GM12878 (cell line): ENCODE results near the gene CLN6. TPM values are rescaled to one million over a fixed set of nuclear protein-coding genes. Genes with fewer than 3 reads are reported as not detected.

Experiments
- ATAC-seq: fragments of 200-7000 bp; cut with Tn5 transposase; 3 replicates; pipeline ENCODE4 v1.9.1; 2020; ENCODE audit warnings: mild to moderate bottlenecking, moderate library complexity
- BruUV-seq: library from RNA; stranded (reverse); fragments of 400-500 nt; replicated peaks from 2 replicates; lab custom pipeline; 2021; lab: Mats Ljungman, UMichigan
- CTCF ChIA-PET: fragments of 300-600 bp; sonication (Branson Sonifier 250); formaldehyde crosslinking; extraction: SDS; loops from one replicate; lab custom pipeline; 2021; ENCODE audit warnings: inconsistent platforms; lab: Yijun Ruan, JAX
- POLR2A ChIA-PET: fragments of 350-600 bp; formaldehyde crosslinking; extraction: SDS; loops from one replicate; lab custom pipeline; 2021; ENCODE audit warnings: inconsistent platforms; lab: Charles Lee
- RAD21 ChIA-PET: fragments of 300-600 bp; sonication (Branson Sonifier 250); formaldehyde crosslinking; loops from one replicate; lab custom pipeline; 2023; ENCODE audit warnings: antibody characterized with exemption; ENCODE audit not compliant: unreplicated experiment; lab: Charles Lee
- SMC1A ChIA-PET: fragments of 300-600 bp; sonication (Branson Sonifier 250); formaldehyde crosslinking; loops from one replicate; lab custom pipeline; 2023; ENCODE audit not compliant: unreplicated experiment, uncharacterized antibody; lab: Charles Lee
- DNase-seq: peaks from one replicate; pipeline ENCODE4 v3.0.0-alpha.2; 2011; ENCODE audit warnings: low read depth, low spot score
- FAIRE-seq: peaks from 3 replicates; lab custom pipeline; 2011; peaks lifted over from hg19 to GRCh38; lab: Jason Lieb, UNC
- H2AFZ ChIP-seq: 2 replicates; pipeline ENCODE4 v1.6.0; 2011; ENCODE audit warnings: low read depth, low read length, control low read depth; ENCODE audit not compliant: control insufficient read depth
- H3K27ac ChIP-seq: 2 replicates; pipeline ENCODE4 v1.5.1; 2011; ENCODE audit warnings: control low read depth; ENCODE audit not compliant: control insufficient read depth, insufficient read depth
- H3K27me3 ChIP-seq, 2 experiments: replicated peaks in 1 of 2; 2 replicates each; pipeline versions ENCODE4 v1.6.0 to v1.6.1; 2011; ENCODE audit warnings: low read length in 1 of 2; ENCODE audit not compliant: control insufficient read depth in 2 of 2, insufficient read depth in 2 of 2
- H3K36me3 ChIP-seq, 2 experiments: 2 replicates each; pipeline ENCODE4 v1.5.1; 2011; ENCODE audit warnings: low read length in 1 of 2; ENCODE audit not compliant: control insufficient read depth in 2 of 2, insufficient read depth in 2 of 2
- H3K4me1 ChIP-seq: 2 replicates; pipeline ENCODE4 v1.6.1; 2011; ENCODE audit warnings: mild to moderate bottlenecking, low read length, moderate library complexity, mixed read lengths; ENCODE audit not compliant: control insufficient read depth, insufficient read depth
- H3K4me2 ChIP-seq: 2 replicates; pipeline ENCODE4 v1.6.0; 2011; ENCODE audit warnings: control low read depth; ENCODE audit not compliant: control insufficient read depth, insufficient read depth
- H3K4me3 ChIP-seq: fragments of 200-600 bp; sonication (generic); 2 replicates; pipeline ENCODE4 v1.5.1; 2016
- H3K79me2 ChIP-seq: 2 replicates; pipeline ENCODE4 v1.6.0; 2011; ENCODE audit warnings: low read length; ENCODE audit not compliant: control insufficient read depth, insufficient read depth
- H3K9ac ChIP-seq: 2 replicates; pipeline ENCODE4 v1.8.0; 2011; ENCODE audit warnings: low read length, control low read depth, mixed read lengths; ENCODE audit not compliant: control insufficient read depth, insufficient read depth
- H3K9me3 ChIP-seq: replicated peaks from 3 replicates; pipeline ENCODE4 v1.5.1; 2011; ENCODE audit warnings: mild to moderate bottlenecking, low read length; ENCODE audit not compliant: control insufficient read depth, insufficient read depth
- H4K20me1 ChIP-seq: 2 replicates; pipeline ENCODE4 v1.6.0; 2011; ENCODE audit not compliant: control insufficient read depth, insufficient read depth
- BRCA1 ChIP-seq: IDR thresholded peaks from 2 replicates; pipeline ENCODE4 v1.6.1; 2011; ENCODE audit warnings: low read depth, low read length, improper control_type of control experiment
- CBX5 ChIP-seq: sonication (generic); IDR thresholded peaks from 2 replicates; pipeline ENCODE4 v1.6.1; 2016; ENCODE audit warnings: low read depth, moderate library complexity, mild to moderate bottlenecking, inconsistent platforms
- EP300 ChIP-seq, 2 experiments: fragments of 150-350 bp in 1 of 2; IDR thresholded peaks; 2 replicates each; pipeline ENCODE4 v1.6.1; 2011 to 2012; ENCODE audit warnings: low read depth in 2 of 2, low read length in 2 of 2, borderline replicate concordance in 1 of 2, improper control_type of control experiment in 1 of 2, inconsistent platforms in 1 of 2; ENCODE audit not compliant: control insufficient read depth in 1 of 2
- JUND ChIP-seq: IDR thresholded peaks from 2 replicates; pipeline ENCODE4 v1.6.1; 2012; ENCODE audit warnings: low read depth, mild to moderate bottlenecking, low read length, improper control_type of control experiment, moderate library complexity
- NFIC ChIP-seq: IDR thresholded peaks from 2 replicates; pipeline ENCODE4 v1.6.1; 2012; ENCODE audit warnings: low read depth, mild to moderate bottlenecking, inconsistent platforms, low read length, moderate library complexity
- POLR2A ChIP-seq: IDR thresholded peaks from 2 replicates; pipeline ENCODE4 v1.6.1; 2011; ENCODE audit warnings: low read depth, mild to moderate bottlenecking, low read length
- POLR2AphosphoS2 ChIP-seq: IDR thresholded peaks from 2 replicates; pipeline ENCODE4 v1.6.1; 2011; ENCODE audit warnings: low read depth, mild to moderate bottlenecking, low read length, improper control_type of control experiment, moderate library complexity
- POLR2AphosphoS5 ChIP-seq: IDR thresholded peaks from 2 replicates; pipeline ENCODE4 v1.6.1; 2011; ENCODE audit warnings: mild to moderate bottlenecking, low read length, inconsistent platforms
- SPI1 ChIP-seq: IDR thresholded peaks from 2 replicates; pipeline ENCODE4 v1.6.1; 2011; ENCODE audit warnings: low read depth, mild to moderate bottlenecking, low read length, moderate library complexity, borderline replicate concordance; ENCODE audit not compliant: insufficient read depth
- SREBF2 ChIP-seq: IDR thresholded peaks from 2 replicates; pipeline ENCODE4 v1.6.1; 2012; ENCODE audit warnings: mild to moderate bottlenecking, low read length
- SUZ12 ChIP-seq: fragments of 200-600 bp; sonication (generic); IDR thresholded peaks from one replicate; pipeline ENCODE4 v1.6.1; 2018; ENCODE audit warnings: antibody characterized with exemption, mild to moderate bottlenecking; ENCODE audit not compliant: unreplicated experiment
- WGBS: methylation state at CpG from one replicate; pipeline ENCODE4 v1.1.6; 2016; ENCODE audit warnings: low lambda C conversion rate; ENCODE audit not compliant: insufficient replicate concordance, insufficient coverage; ENCODE audit errors: missing lambda C conversion rate; 5-methylcytosine and 5-hydroxymethylcytosine counted together
- in situ Hi-C: fragments of 300-500 bp; cut with MboI; formaldehyde crosslinking; loops from 9 replicates; pipeline ENCODE4 v1.14.3; 2018; ENCODE audit warnings: mixed read lengths
- intact Hi-C: fragments of 100-400 bp; cut with micrococcal nuclease; formaldehyde crosslinking; loops from one replicate; pipeline ENCODE4 v1.14.2; 2022; ENCODE audit not compliant: unreplicated experiment
- polyA plus RNA-seq, 11 experiments: library from polyadenylated mRNA; depleted of rRNA in 4 of 11; unstranded in 6 of 11; stranded (reverse) in 5 of 11; fragments of >200 nt; fragmentation: Nextera tagmentation in 4 of 11; fragmentation: Illumina TruSeq in 1 of 11; extraction: Ambion mirVana in 4 of 11; extraction: Trizol in 1 of 11; gene quantifications; 1 replicate in 1 of 11; 2 replicates in 10 of 11; pipeline versions ENCODE4 v1.2.1 to v1.2.3, GENCODE V29; 2011 to 2016; ENCODE audit warnings: inconsistent platforms in 2 of 11, missing spikeins in 2 of 11, low read depth in 1 of 11
- total RNA-seq, 4 experiments: library from RNA; depleted of rRNA in 3 of 4; stranded (reverse); fragments of >200 nt in 3 of 4; fragmentation: Illumina TruSeq in 1 of 4; extraction: Trizol in 1 of 4; gene quantifications; 2 replicates each; pipeline versions ENCODE4 v1.2.1 to v1.2.3, GENCODE V29; 2013 to 2021
- TF ChIP-seq, protein P1 (sequence below), 3 experiments: IDR thresholded peaks in 2 of 3; conservative IDR thresholded peaks in 1 of 3; 2 replicates each; pipeline ENCODE4 v1.5.1; 2011; ENCODE audit warnings: low read depth in 3 of 3, low read length in 3 of 3, mild to moderate bottlenecking in 3 of 3, control low read depth in 2 of 3, moderate library complexity in 2 of 3, inconsistent platforms in 1 of 3, mixed read lengths in 1 of 3; ENCODE audit not compliant: control insufficient read depth in 2 of 3, insufficient read depth in 1 of 3; ENCODE audit errors: extremely low read depth in 1 of 3
- TF ChIP-seq, protein P2 (sequence below): IDR thresholded peaks from 2 replicates; pipeline ENCODE4 v1.6.1; 2011; ENCODE audit warnings: borderline replicate concordance, low read depth, mild to moderate bottlenecking, moderate library complexity, mixed read lengths, low read length; ENCODE audit not compliant: insufficient read depth; ENCODE audit errors: extremely low read length
- TF ChIP-seq, protein P3 (sequence below): fragments of 450-650 bp; IDR thresholded peaks from 2 replicates; pipeline ENCODE4 v1.6.1; 2017; ENCODE audit warnings: low read depth, mild to moderate bottlenecking, moderate library complexity

The CLN6 gene
- total and polyA plus RNA-seq, 10 of the 15 experiments (the other 5 are each of a cell fraction or from before 2014, with no cell fraction given), result 0.74 to 69.0 (median 30.3) TPM

DNA sequence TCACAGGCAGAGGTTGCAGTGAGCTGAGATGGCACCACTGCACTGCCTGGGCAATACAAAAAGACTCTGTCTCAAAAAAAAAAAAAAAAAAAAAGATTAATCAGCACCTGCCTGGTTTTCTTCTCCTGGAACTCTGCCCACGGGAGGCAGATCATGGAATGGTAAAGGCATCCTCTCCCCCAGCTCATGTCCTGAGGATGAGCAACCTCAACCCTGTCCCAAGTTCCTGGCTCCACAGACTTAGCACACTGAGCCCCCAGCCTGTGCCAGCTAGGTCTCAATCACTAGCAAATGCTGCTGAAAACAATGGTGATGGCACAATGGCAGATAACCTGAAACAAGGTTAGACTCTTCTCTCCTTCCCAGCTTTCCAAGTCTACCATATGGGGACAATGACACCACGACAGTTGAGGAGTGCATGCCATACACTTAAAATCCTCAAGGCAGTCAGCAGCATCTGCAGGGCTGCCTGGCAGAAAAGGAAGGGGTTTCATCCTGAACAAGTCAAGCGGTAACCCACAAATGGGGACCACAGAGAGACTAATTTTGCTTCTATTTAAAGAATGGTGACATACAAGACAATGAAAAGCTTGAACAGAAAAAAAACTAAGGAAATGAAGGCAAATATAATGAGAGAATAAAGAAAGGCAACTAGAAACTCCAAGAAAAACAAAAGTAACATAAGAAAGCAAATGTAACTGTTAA is 4.8 kb downstream of the CLN6 start:
- H3K4me2 ChIP-seq, result peak overlapping the region; percentile 61
- no peaks in the 10 kb centered on the region for H3K9me3 ChIP-seq
- FAIRE-seq, result peak; percentile 77
- in situ Hi-C loops, result no loop called here
- ChIA-PET RAD21 (interaction anchor here (0.6 to 0.7 kb wide), 2 partner anchors 220 to 495 kb away, joined by 3 to 4 read pairs; no protein-coding TSS in a partner anchor), SMC1A (interaction anchor here (0.6 to 1.1 kb wide), 4 partner anchors 9 to 387 kb away, joined by 3 read pairs; no protein-coding TSS in a partner anchor), CTCF (interaction anchor here (0.7 to 1.1 kb wide), 5 partner anchors 28 to 319 kb away, joined by 3 to 4 read pairs (median 3); no protein-coding TSS in a partner anchor), POLR2A (interaction anchor here (0.6 to 1.1 kb wide), 5 partner anchors 13 to 305 kb away, joined by 5 to 8 read pairs (median 5); partner anchors contain the start of gene PIAS1)
- BruUV-seq, result TSS peak; percentile 26
- H3K4me3 ChIP-seq, result peak overlapping the region; percentile 33; the same call in 1 of the 2 replicates
- no peak overlapping the region for H3K9ac ChIP-seq
- peaks cover 34% of the 10 kb centered on the region for H3K4me1 ChIP-seq
- peaks cover 0 to 4% of the 10 kb centered on the region in 2 experiments; a peak in 2 of 4 replicates for H3K36me3 ChIP-seq
- intact Hi-C loops, result loop anchor here (5.0 kb wide), 1 partner anchor 362 kb away; no protein-coding TSS in a partner anchor
- 6% methylated on average over 3 of the region's 3 CpGs for WGBS
- H3K79me2 ChIP-seq, result peaks cover 72% of the 10 kb centered on the region
- peak; percentile 72 for DNase-seq
- H3K27me3 ChIP-seq, result no peaks in the 10 kb centered on the region
- peak overlapping the region; percentile 53 for H3K27ac ChIP-seq
- H2AFZ ChIP-seq, result no peak overlapping the region
- H4K20me1 ChIP-seq, result no peaks in the 10 kb centered on the region; the same call in 1 of the 2 replicates
- ATAC-seq, result peak; percentile 27
- no peak for TF ChIP-seq SUZ12
- no peak for TF ChIP-seq EP300 (IDR thresholded peaks at IDR 0.05; ENCODE audit: borderline replicate concordance in 1 of 2, control insufficient read depth in 1 of 2, low read depth in 2 of 2, low read length in 2 of 2)
- no peak for TF ChIP-seq POLR2AphosphoS2
- TF ChIP-seq, protein P1, sequence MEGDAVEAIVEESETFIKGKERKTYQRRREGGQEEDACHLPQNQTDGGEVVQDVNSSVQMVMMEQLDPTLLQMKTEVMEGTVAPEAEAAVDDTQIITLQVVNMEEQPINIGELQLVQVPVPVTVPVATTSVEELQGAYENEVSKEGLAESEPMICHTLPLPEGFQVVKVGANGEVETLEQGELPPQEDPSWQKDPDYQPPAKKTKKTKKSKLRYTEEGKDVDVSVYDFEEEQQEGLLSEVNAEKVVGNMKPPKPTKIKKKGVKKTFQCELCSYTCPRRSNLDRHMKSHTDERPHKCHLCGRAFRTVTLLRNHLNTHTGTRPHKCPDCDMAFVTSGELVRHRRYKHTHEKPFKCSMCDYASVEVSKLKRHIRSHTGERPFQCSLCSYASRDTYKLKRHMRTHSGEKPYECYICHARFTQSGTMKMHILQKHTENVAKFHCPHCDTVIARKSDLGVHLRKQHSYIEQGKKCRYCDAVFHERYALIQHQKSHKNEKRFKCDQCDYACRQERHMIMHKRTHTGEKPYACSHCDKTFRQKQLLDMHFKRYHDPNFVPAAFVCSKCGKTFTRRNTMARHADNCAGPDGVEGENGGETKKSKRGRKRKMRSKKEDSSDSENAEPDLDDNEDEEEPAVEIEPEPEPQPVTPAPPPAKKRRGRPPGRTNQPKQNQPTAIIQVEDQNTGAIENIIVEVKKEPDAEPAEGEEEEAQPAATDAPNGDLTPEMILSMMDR (IDR thresholded peaks at IDR 0.05 in 2 of 3, conservative IDR thresholded peaks at IDR 0.05 in 1 of 3; ENCODE audit: control insufficient read depth in 2 of 3, extremely low read depth in 1 of 3, insufficient read depth in 1 of 3, low read depth in 3 of 3, low read length in 3 of 3), result no peak
- TF ChIP-seq CBX5, result no peak; the same call in 1 of the 2 replicates
- TF ChIP-seq SREBF2, result no peak
- TF ChIP-seq JUND, result no peak
- TF ChIP-seq SPI1, result peak; percentile 25; the same call in 1 of the 2 replicates
- no peak for TF ChIP-seq POLR2AphosphoS5
- TF ChIP-seq, protein P2, sequence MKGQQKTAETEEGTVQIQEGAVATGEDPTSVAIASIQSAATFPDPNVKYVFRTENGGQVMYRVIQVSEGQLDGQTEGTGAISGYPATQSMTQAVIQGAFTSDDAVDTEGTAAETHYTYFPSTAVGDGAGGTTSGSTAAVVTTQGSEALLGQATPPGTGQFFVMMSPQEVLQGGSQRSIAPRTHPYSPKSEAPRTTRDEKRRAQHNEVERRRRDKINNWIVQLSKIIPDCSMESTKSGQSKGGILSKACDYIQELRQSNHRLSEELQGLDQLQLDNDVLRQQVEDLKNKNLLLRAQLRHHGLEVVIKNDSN, result no peak
- no peak for TF ChIP-seq POLR2A
- TF ChIP-seq, protein P3, sequence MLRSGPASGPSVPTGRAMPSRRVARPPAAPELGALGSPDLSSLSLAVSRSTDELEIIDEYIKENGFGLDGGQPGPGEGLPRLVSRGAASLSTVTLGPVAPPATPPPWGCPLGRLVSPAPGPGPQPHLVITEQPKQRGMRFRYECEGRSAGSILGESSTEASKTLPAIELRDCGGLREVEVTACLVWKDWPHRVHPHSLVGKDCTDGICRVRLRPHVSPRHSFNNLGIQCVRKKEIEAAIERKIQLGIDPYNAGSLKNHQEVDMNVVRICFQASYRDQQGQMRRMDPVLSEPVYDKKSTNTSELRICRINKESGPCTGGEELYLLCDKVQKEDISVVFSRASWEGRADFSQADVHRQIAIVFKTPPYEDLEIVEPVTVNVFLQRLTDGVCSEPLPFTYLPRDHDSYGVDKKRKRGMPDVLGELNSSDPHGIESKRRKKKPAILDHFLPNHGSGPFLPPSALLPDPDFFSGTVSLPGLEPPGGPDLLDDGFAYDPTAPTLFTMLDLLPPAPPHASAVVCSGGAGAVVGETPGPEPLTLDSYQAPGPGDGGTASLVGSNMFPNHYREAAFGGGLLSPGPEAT, result 0 out of 2 replicates have a peak, but pooled peaks have one; percentile 40
- no peak for TF ChIP-seq BRCA1
- TF ChIP-seq NFIC, result peak; percentile 36; the same call in 1 of the 2 replicates
